CD4-positive, alpha-beta T cell treated with Interleukin-4 for 1 hour (primary cell): Measurements from ENCODE around the gene DSTN.

Source experiments
- DNase-seq, 2 donors: peaks; one replicate each; pipeline ENCODE4 v3.0.0-alpha.2; 2020 to 2022

DSTN gene

DNA sequence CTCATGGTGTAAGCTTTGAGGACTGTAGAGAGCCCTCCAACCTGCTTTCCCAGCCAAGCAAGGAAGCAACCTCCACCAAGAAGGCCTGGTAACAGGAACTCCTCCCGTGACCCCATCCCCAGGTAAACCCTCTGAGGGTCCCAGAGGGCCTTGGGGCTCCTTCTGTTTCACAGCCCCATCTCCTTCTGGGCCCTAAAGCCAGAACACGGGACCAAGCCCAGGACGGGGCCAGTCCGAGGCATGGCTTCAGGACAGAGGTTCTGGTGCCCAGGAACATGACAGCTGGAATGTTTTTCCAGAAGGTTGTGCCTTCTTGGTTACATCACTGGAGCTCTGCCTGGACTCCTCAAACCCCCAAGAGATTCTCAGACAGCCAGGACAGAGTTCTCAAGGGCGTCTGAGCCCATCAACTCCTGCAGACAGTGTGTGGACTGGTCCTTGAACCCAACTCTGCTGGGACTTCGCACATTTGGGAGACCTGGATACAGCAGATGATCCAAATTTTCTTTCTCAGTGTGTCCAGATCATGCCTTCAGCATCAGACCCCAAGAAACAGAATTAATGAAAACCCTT, 69.0 kb downstream of the DSTN start:
- no peak for DNase-seq

DNA sequence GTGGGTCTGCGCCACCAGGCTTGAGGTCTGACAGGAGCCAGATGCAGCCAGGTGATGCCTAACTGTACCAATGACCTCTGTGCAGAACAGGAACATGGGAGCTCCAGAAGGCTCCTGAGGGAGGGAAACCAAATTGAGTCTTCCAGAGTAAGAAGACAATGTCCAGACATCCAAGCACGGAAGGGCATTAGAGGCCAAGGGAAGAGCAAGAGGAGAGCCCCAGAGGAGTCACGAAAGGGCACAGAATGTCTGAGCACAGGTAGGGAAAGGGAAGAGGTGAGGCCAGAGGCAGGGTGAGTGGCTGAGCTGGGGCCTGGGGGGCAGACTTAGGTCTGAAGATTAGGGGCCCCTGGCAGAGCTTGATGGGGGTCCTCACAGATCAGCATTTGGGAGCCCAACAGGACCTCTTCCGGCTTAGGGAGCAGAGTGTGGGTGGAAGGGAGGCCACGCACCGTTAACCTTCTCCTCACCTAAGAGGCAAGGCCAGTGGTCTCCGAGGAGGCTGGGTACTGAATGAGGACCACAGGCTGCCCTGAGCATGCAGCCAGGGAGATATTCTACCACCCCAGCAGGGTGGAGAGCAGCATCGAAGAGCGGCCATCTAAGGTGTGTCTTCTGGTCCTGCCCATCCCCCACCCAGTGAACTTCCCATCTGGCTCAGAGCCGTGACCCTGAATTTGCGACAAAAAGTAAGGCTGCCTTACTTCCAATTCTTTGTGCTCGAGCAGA, 70.4 kb downstream of the DSTN start:
- DNase-seq, result no peak

DNA sequence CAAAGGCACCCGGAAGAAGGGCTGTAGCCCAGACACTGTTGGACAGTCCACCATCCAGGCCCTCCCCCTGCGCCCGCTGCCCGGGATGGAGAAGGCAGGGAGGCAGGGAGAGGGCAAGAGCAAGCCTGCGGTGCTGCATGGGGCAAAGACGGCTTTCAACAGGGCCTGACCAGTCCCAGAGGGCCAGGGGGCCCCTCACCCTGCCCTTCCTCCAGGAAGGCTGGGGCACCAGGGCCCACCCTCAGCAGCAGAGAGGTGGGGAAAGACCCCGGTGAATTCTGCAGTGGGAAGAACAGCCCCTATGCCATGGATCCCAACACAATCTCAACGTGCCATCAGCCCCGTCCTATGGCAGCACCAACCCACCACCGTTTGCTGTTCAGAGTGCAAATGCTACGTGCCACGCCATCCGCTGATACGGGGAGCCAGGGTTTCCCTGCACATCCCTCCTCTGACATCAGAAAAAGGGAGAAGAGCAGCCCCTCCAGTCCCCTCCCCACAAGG, 71.1 kb downstream of the DSTN start:
- DNase-seq, result no peak

DNA sequence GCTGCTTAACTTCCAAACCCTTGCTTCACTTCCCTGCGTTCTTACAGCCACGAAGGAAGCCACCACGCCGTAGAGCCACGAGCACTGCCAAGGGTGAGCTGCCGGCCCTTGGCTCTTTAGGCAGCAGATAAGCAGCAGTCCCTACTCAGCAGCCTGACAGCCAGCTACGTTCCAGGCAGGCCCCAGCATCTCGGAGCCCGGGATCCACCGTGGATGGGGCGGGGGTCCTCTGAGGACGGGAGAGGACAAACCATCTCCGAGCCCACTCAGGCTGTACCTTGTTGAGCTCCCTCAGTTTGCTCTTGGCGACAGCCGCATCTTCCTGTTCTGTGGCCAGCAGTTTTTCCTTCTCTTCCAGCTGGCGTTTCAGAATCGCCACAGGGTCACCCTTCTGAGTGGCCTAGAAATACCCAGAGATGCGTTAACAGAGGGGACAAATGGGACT, 71.7 kb downstream of the DSTN start:
- DNase-seq, result no peak

DNA sequence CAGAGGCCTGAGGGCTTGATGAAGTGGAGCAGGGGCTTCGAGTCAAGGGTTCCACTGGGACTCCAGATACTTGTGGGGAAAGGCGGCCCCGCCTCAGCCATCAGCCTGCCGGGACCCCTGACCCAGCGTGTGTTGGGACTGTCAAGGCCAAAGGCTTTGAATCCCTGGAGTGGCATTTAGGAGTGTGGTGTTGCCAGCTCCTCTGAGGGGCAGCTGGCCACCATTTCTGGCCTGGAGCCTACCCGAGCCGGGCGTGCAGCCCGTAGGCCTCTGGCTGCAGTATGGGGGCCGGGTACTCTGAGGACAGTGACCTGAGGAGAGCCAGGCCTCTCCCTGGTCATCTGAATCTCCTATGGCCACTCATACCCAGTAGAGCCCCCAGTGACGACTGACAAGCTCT, 72.1 kb downstream of the DSTN start:
- DNase-seq, result no peak

DNA sequence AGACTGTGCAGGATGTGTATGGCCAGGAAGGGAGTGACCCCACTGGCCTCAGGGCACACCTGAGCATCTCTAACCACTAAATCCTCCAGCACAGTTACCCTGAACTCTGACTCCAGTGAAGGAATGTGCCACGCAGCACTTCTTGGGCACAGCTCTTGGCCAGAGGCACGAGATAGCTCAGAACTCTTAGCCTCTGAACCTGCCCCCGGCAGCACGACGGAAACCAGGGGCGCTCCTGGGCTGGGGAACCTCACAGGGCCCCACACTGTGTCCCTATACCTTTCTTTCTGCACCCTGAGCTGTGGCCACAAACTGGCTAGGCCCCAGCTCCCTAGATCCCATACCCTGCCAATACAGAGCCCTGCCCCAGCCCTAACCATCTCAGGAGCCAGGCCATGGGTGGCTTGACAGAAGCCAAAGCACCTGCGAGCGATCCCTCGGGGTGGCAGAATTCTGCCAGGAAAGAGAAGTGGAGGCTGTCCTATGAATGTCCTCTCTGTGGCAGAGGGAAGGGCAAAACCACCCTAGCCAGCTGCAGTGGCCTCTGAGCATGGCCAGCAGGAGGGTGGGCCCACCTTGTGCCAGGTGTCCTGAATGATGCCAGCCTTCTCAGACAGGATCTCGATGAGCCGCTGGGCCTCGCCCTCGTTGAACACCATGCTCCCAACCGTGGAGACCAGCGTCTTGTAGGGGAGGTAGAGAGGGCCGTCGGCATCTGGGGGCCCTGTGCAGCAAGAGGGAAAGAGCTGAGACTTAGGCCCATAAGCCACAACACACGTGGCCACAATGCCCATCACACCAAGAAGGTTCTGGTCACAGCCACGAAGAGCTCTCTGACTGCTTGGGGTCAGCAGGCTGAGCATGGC, 72.8 kb downstream of the DSTN start:
- DNase-seq, result no peak

DNA sequence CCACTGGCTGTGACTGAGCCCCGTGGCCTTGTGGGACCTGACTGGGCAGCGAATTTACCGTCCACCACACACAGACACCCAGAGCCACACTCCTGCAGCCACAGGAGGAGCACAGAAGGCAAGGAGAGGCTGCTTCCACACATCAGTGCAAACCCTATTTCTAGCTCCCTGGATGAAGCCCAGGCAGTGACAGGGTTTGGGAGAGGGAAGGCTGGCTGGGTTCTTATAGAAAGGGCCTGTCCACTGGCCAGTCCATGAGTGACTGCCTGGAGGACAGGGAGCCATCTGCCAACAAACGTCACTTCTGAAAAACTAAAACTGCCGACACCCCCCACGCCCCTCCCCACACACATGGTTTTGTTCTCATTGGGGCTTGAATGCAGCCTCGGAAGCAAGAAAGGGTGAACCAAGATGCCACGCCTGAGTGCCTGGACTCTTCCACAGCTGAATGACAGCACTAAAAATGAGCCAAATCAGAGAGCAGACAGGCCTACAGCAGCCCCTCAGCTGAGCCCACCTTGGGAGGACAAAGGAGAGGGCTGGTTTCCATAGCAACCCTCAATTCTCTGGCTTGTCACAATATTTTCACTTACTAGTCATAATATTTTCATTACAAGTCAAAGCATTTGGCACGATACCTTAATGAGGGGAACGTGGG, 73.8 kb downstream of the DSTN start:
- no peak for DNase-seq

DNA sequence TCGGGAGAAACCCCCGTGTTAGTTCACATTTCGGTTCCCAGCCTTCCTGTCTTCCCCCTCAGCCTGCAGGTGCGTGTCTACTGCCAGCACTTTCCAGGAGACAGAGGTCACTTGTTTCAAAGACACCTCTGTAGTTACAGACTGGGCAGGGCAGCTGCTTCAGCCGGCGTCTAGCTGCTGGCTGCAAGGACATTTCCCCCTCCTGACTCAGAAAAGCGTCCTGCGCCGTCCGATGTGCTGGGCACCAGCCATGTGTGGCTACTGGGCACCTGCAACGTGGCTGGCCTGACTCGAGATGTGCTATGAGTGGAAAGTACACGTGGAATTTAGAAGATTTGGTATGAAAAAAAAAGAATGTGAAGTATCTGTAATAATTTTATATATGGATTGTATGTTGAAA, 74.6 kb downstream of the DSTN start:
- DNase-seq, result no peak

DNA sequence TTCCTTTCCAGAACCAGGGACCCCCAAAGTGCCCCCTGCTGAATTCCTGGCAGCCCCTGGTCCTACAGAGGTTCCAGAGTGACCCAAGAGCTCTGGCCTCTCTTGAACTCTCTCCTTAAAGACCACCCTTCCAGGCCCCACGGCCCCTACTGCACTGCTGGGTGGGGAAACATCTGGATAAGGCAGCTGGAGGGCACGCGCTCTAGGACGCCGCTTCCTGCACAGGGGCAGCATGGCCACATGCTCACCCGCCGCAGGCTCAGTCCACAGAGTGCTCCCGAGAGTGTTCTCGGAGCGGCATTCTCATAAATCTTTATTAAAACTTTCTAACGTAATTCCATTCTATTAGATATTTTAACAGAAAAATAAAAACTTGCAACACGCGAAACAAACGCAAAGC, 75.1 kb downstream of the DSTN start:
- DNase-seq, result no peak

DNA sequence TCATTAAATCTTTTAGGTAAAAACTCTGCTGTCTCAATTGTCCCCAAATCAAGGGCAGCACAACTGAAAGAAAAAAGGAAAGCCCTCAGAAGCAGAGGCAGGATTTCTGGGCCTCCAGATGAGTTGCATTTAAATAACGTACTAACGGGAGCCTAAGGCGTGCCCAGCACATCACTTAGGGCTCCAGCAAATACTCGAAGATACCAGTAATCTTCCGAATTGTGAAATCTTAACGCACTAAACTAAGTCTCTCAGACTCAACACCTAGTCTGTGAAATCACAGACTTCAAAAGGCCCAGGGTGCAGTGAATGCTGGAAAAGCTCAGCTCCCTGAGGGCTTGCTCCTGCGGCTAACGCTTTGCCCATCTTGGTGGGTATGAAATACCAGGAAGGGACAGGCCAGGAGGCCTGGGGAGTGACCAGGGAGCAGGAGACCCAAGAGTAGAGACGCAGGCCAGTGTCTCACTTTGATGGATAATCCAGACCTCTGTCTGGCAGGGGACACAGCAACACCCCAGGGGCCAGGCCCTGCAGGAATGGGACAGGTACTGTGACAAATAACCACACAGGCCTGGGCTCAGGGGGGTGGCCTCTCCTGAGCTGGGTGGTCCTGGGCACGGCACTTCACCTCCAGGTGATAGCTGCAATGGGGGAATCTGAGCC, 75.8 kb downstream of the DSTN start:
- no peak for DNase-seq

DNA sequence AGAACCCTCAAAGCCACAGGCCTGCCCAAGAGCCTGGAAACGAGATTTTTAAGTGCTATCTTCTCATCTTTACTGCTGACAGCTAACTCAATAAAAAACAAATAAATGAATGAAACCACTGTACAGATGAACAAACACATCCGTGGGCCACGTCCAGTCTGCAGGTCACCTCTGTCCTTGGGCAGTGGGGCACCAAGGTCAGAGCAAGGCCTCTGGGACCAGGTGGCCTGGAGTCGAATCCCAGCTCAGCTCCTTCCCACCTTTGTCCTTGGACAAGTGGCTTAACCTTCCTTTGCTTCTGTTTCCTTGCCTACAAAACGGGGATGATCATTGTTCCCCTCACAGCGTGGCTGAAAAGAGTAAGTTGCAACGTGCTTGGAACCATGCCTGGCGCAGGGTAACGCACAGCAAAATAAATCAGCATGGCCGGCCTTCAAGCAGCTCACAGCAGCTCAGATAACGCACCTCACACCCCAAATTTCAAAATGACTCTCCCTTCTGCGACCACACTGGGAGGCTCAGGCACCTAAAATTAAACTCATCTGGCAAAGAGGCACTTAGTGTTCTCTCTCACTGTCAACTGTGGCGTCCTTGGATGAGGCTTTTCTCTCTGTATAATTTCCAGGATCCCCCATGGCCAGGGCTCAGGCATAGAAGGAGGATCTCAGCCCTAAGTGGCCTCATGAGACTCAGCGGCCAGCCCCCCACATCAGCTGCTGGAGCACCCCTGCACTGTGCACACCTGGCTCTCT, 76.5 kb downstream of the DSTN start:
- DNase-seq, result no peak

DNA sequence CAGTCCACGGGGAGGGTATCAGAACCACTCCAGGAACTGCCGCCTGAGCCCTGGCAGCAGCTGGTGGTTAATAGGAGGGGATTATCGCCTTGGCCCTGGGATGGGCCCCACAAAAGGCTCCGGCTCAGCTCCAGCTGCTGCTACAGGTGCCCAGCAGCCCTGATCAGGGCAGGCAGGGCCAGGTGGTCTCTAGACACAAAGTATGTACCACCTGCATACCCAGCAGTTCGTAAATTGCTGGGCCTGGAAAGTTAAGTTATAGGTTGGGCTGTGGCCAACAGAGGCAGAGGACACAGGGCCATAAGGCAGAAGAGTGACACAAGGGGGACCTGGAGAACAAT, 77.1 kb downstream of the DSTN start:
- DNase-seq, result no peak

DNA sequence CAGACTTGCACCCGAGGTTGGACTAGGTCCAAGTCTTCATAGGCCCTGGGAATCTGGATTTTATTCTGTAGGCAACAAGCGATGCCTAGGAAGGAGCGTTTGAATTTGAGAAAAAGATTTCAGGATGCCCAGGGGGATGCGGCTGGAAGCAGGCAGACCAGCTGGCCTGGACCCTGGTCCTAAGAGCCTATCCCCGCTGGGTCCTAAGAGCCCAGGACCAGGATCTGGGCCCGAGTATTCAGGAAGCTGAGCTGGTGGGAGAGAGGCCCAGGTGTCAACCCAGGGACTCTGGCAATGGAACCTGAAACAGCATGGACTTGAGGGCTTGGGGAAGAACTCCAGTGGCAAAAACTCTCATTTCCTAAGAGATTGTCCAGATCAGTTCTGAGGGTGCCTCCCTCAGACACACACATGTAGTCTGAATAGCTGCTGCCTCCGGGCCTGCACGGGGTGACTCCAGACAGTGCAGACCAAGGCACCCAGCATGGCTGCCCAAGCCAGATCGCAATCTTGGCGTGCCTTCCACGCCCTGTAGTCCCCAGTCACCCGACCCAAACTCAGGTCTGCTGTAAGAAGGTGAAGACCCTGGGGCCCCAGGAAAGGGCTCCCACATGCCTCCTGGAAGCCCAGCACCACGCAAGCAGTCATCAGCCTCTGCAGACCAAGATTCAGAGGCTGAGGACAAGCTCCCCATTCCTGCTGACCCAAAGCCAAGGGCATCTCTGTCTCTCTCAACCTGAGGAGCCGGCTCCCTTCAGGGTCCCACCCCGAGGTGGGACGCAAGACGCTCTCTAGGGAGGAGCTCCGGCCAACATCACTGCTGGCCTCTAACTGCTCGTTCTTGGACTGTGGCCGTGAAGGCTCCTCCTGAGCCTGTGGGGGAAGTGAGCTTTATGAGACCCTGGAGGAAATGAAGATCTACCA, 77.8 kb downstream of the DSTN start:
- no peak for DNase-seq

DNA sequence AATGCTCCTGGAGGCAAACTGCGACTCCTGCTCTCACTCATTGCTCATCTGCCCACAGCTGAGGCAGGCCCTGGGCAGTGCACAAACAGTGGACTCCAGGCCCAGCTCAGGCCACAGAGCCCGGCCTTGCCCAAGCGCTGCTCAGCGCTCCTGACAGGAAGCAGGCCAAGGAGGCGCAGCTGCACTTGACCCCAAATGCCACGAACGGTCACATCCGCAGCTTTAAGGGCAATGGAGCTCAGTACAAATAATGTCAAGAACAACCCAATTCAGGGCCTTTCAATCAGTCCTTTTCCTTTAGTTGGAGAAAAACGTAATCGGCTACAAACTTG, 78.4 kb downstream of the DSTN start:
- no peak for DNase-seq

DNA sequence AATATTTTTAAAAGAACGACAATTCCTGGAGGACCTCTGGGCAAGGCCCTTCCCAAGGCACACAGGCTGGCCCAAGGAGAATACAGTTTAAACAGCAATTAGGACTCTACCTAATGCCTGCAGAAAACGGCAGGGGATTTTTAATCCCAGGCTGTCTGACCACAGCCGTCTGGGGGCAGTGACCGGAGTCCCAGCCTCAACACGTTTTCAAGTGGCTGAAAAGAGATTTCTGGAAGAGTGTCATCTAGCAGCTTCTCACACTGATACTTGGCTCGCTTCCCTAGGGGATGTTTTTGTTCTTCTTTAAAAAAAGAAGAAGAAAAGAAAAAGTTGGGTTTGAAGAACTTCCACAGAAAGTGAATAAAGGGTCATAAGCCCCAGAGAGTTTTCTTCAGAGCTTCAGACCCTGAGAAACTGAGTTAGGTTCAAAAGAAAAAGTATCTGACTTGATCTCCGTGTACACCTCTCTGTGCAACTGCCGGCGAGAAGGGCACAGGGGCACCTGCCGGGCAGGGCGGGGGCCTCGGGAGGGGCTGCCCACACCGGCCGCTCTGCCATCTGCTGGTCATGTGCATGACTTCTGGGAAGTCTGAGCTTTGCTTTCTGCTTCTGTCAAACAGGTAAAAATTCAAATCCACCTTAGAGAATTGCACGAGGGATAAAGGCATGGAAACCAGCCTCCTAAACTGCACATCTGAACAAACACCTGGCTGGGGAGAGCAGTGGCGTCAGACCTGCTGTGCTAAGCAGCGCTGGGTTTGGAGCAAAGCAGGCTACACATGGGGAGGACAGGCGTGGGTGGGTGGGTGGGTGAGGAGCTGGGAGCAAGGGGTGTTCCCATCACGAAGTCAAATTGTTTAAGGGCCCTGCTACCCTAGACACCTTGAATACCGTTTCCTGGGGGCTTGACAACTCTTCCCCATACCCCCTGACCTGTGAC, 79.2 kb downstream of the DSTN start:
- DNase-seq, result peak; percentile 33 to 42

DNA sequence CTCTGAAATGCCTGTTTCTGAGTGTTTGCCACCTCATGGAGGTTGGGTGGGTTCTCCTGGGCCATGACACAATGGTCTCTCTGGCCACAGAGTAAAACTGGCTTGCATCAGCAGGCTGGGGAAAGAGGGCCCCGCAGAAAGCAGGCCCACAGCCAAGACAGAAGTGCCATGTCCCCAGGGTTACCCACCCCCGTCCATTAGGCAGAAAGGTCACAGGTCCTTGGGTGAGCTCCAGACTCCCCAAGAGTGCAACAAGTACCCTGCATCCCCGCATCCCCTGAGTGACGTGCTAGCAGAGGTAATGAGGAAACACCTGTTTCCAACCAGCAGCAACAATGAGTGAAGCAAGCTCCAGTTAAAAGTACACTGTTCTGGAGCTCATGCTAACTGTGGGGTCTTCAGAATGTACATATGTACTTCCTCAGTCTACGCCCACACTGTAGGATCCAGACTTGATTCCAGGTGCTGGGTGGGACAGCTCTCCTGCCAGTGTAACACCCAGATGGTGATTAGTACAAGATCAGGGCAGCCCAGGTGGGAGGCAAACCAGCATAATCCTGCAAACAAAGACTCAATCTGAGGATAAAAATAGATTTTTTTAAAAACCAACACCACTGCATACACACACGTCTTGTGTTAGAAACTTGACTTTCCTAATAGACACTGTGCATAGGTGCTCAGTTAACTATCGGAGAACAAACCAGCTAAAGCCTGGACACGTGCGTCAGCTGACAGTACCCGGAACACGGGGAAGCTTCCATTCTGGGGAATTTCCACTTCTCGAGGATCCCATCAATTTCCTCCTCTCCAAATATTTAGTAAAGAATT, 80.6 kb downstream of the DSTN start:
- no peak for DNase-seq

DNA sequence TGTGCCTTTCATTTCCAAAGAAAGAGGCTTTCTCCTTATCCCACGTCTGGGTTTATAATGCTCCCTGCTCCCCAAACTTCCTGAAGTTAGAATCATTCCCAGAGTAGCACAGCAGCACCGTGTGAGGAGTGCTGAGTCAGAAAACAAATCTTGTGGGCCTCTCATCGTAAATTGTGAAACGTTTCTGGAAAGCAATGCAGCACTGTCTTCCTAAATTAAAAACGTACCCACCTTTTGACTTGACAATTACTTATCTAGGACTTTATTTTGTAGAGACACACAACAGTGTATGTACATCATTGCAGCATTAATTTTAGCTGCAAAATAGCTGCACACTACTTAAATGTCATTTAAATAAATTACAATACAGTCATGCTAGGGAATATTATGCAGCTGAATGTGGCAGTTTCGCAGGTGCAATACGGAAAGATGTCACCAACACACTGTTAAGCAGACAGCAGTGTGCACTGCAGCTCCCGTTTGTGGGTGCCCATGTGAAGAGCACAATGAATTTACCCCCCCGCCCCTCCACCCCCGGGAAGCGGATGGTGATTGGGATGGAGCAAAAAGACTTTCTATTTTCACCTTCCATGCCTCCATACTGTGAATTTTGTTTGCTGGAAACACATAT, 81.4 kb downstream of the DSTN start:
- DNase-seq, result no peak

DNA sequence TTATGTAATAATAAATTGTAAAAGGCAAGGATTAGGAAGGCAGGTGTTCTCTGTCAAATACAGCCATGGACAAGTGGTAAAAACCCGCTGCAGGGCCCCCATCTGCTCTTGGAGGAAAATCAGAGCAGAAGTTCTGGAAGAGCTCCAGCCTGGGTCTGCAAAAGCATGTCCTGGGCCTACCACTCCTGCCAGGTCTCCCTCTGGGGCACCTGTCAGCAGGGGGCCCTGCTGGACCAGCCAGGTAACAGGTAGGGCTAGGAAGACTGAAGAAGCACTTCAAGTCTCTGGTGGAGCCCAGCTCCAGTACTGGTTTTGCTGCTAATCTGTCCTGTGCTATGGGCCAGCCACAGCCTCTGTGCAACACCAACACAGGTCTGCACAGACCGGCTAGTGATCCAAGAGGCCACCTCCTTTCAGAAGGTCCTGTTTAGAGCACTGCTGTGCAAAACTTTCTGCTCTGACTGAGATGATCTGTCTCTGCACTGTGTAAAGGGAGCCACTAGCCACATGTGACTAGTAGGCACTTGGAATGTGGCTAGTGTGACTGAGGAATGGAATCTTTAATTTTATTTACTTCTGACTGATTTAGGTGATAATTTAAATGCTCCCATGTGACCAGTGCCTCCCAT, 82.0 kb downstream of the DSTN start:
- DNase-seq, result no peak
